ENCODE measurements around the gene SMG6. TPM values are rescaled to one million over a fixed set of nuclear protein-coding genes. Genes with fewer than 3 reads are reported as not detected.

The SMG6 gene
- total RNA-seq, 2 donors from 2014 or later = 12.5 to 22.1 TPM

GRCh38 chr17:2083613-2084035 lies 220.0 kb downstream of the SMG6 start:
- intact Hi-C loops (cut with DNase I) = no loop called here
- 36 to 58% methylated on average over 7 of the region's 7 CpGs for WGBS, 2 donors
- DNase-seq (peak in 1 of 4 donors; percentile 78), ATAC-seq (peak; percentile 39)
- Histone ChIP-seq H3K36me3 (replicated peaks in 1 of 2; ENCODE audit: insufficient read depth in 1 of 2, low read depth in 2 of 2) (peaks cover 0 to 9% of the 10 kb centered on the region in 2 donors), H3K4me3 (no peak overlapping the region), H3K9me3 (no peaks in the 10 kb centered on the region), H3K27me3 (no peaks in the 10 kb centered on the region), H3K4me1 (peaks cover 27% of the 10 kb centered on the region), H3K27ac (peak overlapping the region in 3 of 4 donors; percentile 44 to 76 (median 63))
- TF ChIP-seq POLR2A (IDR thresholded peaks at IDR 0.05) = peak in 1 of 3 donors; percentile 15
- no peak for TF ChIP-seq CTCF (IDR thresholded peaks at IDR 0.05)

- Histone ChIP-seq H3K9me3 (no peaks in the 10 kb centered on the region), H3K27ac (no peak overlapping the region), H3K36me3 (replicated peaks in 1 of 2; ENCODE audit: insufficient read depth in 1 of 2, low read depth in 2 of 2) (peaks cover 0 to 11% of the 10 kb centered on the region in 2 donors), H3K27me3 (no peaks in the 10 kb centered on the region), H3K4me3 (no peak overlapping the region), H3K4me1 (peaks cover 20% of the 10 kb centered on the region)
- intact Hi-C loops (cut with DNase I) = no loop called here
- TF ChIP-seq POLR2A (IDR thresholded peaks at IDR 0.05) (no peak), CTCF (IDR thresholded peaks at IDR 0.05) (no peak)
- DNase-seq = no peak
- 74 to 76% methylated on average over 9 of the region's 9 CpGs for WGBS, 2 donors
- ATAC-seq = no peak
These were observed 221.4 kb downstream of the SMG6 start for GRCh38 chr17:2082003-2082781.

GRCh38 chr17:2081564-2081963 lies 222.0 kb downstream of the SMG6 start:
- no peak overlapping the region for H3K27ac ChIP-seq
- H3K4me1 ChIP-seq = peaks cover 20% of the 10 kb centered on the region
- H3K36me3 ChIP-seq (replicated peaks in 1 of 2; ENCODE audit: insufficient read depth in 1 of 2, low read depth in 2 of 2) = peaks cover 0 to 13% of the 10 kb centered on the region in 2 donors
- TF ChIP-seq CTCF (IDR thresholded peaks at IDR 0.05) = no peak
- no peak for TF ChIP-seq POLR2A (IDR thresholded peaks at IDR 0.05)
- WGBS, 2 donors = 80 to 95% methylated on average over 9 of the region's 9 CpGs
- intact Hi-C loops (cut with DNase I) = no loop called here
- no peaks in the 10 kb centered on the region for H3K27me3 ChIP-seq
- H3K9me3 ChIP-seq = no peaks in the 10 kb centered on the region
- no peak for ATAC-seq
- H3K4me3 ChIP-seq = no peak overlapping the region
- no peak for DNase-seq

DNA sequence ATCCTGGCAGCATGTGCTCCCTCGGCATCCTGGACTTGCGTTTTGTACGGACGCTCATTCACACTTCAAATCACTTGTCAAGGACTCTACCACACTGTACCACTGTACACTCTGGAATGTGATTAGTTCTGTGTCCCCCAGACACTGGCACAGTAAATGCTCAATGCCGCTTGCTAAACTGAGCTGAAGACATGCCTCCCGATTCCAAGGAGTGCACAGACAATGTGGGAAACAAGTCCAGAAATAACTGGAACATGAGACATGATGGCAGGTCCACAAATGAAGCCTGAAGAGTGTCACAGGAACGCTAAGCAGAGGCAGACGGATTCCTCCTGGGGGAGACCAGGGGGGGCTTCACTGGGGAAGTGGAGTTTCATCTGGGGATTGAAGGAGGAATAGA lies 226.5 kb downstream of the SMG6 start:
- Histone ChIP-seq H3K4me1 (no peaks in the 10 kb centered on the region), H3K27me3 (no peaks in the 10 kb centered on the region), H3K4me3 (no peak overlapping the region), H3K36me3 (replicated peaks in 1 of 2; ENCODE audit: insufficient read depth in 1 of 2, low read depth in 2 of 2) (peaks cover 0 to 13% of the 10 kb centered on the region in 2 donors), H3K9me3 (no peaks in the 10 kb centered on the region), H3K27ac (peak overlapping the region in 1 of 4 donors; percentile 44)
- ATAC-seq (no peak), DNase-seq (no peak)
- TF ChIP-seq CTCF (IDR thresholded peaks at IDR 0.05) (no peak), POLR2A (IDR thresholded peaks at IDR 0.05) (no peak)
- WGBS, 2 donors = 79 to 89% methylated on average over 8 of the region's 8 CpGs
- intact Hi-C loops (cut with DNase I) = no loop called here
